ENCODE results near the gene DERL3. TPM values are rescaled to one million over a fixed set of nuclear protein-coding genes. Genes with fewer than 3 reads are reported as not detected.

Gene DERL3
- polyA plus RNA-seq, 1 experiment = 0.27 TPM

DNA sequence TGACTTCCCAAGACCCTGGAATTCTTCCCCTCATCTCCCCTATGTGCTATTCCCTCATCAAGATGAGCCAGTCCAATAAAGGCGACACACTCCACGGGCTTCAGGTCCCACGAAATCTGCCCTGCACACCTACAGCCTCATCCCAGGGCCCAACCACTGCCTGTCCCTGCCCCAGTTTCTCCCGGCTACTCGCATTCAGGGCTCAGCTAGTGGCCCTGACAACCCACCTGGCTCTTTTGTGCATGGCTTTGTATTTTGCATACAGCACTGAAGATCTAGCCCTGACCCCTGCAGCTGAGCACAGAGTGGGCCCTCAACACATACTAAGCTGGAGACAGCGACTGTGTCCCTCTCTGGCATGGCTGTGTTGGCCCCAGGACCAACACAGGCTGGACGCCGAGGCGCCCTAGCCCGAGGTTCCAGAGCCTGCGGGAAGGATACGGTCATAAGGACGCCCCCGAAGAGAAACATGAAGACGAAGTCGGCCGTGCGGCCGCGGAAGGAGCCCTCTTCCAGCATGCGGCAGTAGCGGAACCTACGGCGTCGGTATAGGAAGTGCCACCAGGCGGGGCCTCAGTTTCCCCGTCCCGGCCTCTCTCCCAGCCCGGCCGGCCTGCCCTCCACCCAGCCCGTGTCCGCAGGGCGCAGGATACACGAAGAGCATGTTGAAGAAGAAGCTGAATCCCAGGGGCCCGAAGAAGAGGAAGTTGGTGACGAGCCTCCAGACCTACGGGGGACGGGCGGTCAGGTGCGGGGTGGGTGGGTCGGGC, 710 bp downstream of the DERL3 start:
- H3K27ac ChIP-seq (ENCODE audit: low read depth, low read length) = no peak overlapping the region
- POLR2A ChIA-PET = no interaction called here
- TF ChIP-seq, protein P1, sequence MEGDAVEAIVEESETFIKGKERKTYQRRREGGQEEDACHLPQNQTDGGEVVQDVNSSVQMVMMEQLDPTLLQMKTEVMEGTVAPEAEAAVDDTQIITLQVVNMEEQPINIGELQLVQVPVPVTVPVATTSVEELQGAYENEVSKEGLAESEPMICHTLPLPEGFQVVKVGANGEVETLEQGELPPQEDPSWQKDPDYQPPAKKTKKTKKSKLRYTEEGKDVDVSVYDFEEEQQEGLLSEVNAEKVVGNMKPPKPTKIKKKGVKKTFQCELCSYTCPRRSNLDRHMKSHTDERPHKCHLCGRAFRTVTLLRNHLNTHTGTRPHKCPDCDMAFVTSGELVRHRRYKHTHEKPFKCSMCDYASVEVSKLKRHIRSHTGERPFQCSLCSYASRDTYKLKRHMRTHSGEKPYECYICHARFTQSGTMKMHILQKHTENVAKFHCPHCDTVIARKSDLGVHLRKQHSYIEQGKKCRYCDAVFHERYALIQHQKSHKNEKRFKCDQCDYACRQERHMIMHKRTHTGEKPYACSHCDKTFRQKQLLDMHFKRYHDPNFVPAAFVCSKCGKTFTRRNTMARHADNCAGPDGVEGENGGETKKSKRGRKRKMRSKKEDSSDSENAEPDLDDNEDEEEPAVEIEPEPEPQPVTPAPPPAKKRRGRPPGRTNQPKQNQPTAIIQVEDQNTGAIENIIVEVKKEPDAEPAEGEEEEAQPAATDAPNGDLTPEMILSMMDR (IDR thresholded peaks at IDR 0.05; ENCODE audit: low read depth, low read length) = no peak
- H3K4me3 ChIP-seq (ENCODE audit: low read depth, low read length) = peak overlapping the region; percentile 52; the same call in 1 of the 2 replicates
- CTCF ChIA-PET = interaction anchor here (1.3 kb wide), 1 partner anchor 12 kb away, joined by 5 read pairs; no protein-coding TSS in a partner anchor
- peaks cover 13% of the 10 kb centered on the region; the same call in 1 of the 2 replicates for H3K9me3 ChIP-seq (ENCODE audit: control insufficient read depth, insufficient read depth, low read length)
- no peak for DNase-seq (ENCODE audit: low read depth, low spot score)
- peaks cover 18% of the 10 kb centered on the region for H3K27me3 ChIP-seq (ENCODE audit: control insufficient read depth, insufficient read depth, low read length)

DNA sequence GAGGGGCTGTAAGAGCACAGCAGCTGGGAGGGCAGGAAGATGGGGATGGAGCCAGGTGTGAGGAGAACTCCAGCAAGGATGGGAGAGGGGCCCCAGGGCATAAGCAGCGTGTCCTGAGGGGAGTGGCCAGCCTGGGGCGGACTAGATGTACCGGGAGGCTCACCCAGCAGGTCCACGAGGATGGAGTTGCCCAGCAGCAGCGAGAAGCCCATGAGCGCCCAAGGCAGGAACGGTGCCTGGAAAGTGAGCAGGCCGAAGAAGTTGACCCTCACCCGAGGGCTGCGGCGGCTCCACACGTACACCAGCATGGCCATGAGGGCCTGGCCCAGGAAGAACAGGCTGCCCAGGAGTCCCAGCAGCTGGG, 1.3 kb downstream of the DERL3 start:
- Histone ChIP-seq H3K27ac (ENCODE audit: low read depth, low read length) (no peak overlapping the region), H3K9me3 (ENCODE audit: control insufficient read depth, insufficient read depth, low read length) (peaks cover 13% of the 10 kb centered on the region; the same call in 1 of the 2 replicates), H3K27me3 (ENCODE audit: control insufficient read depth, insufficient read depth, low read length) (peaks cover 15% of the 10 kb centered on the region), H3K4me3 (ENCODE audit: low read depth, low read length) (no peak overlapping the region)
- ChIA-PET POLR2A (no interaction called here), CTCF (interaction anchor here (1.8 kb wide), 1 partner anchor 12 kb away, joined by 6 read pairs; no protein-coding TSS in a partner anchor)
- DNase-seq (ENCODE audit: low read depth, low spot score) = no peak
- TF ChIP-seq, protein P1 (IDR thresholded peaks at IDR 0.05; ENCODE audit: low read depth, low read length) = no peak

DNA sequence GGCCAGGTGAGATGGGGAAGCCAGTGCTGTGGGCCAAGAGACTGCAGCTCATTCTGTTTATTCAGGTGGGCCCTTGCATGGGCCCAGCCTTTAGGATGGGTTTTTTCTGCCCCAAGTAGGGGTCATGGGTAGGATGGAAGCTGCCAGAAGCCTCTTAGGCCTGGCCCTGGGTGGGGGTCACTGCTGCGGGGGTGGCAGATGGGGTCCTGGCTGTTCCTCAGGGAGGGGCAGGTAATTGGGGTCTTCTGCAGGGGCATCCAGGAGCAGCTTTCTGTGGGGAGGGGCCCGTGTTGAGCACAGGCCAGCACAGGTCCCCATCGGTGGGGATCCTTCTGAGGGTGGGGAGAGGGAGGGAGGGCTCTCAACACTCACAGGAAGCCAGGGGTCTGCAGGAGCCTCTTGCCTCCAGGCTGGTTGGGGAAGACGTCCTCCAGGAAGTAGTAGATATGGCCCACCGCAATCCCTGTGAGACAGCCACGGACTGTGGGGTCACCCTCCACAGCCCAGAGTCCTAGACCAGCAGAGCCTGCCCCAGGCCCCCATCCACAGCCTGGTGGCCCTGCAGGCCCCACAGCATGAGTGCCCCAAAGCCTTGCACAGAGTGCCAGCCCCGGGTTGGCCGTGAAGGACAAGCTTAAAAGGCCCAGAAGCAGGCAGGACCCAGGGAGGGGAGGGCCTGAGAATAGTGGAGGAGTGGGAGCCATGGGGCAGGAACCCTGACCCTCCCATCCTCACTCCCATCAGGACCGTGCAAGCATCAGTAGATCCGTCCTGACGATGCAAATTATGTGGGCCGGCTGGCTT, 1.9 kb downstream of the DERL3 start:
- TF ChIP-seq, protein P1 (IDR thresholded peaks at IDR 0.05; ENCODE audit: low read depth, low read length) = no peak
- Histone ChIP-seq H3K9me3 (ENCODE audit: control insufficient read depth, insufficient read depth, low read length) (peaks cover 13% of the 10 kb centered on the region; the same call in 1 of the 2 replicates), H3K27me3 (ENCODE audit: control insufficient read depth, insufficient read depth, low read length) (peaks cover 10% of the 10 kb centered on the region), H3K27ac (ENCODE audit: low read depth, low read length) (no peak overlapping the region), H3K4me3 (ENCODE audit: low read depth, low read length) (no peak overlapping the region)
- CTCF ChIA-PET = interaction anchor here (1.8 kb wide), 1 partner anchor 13 kb away, joined by 6 read pairs; no protein-coding TSS in a partner anchor
- no peak for DNase-seq (ENCODE audit: low read depth, low spot score)
- POLR2A ChIA-PET = interaction anchor here (0.6 kb wide), 1 partner anchor 66 kb away, joined by 3 read pairs; no protein-coding TSS in a partner anchor

DNA sequence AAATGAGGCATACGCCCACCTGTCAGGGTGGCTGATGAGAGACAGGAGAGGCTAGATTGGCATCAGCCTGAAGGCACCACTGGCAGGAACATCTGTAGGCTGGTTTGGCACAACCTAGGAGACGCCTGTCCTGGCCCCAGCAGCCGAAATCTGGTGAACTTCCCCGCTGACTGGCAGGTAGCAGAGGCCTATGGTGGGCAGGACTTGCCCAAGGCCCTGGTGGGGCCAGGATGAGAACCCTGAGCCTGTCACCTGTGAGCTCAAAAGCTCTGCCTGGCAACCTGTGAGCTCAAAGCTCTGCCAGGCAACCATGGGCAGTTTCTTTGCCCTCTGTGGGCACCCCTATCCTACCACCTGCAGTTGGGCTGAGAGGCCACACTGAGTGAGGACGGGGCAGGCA, 2.5 kb downstream of the DERL3 start:
- Histone ChIP-seq H3K4me3 (ENCODE audit: low read depth, low read length) (no peak overlapping the region), H3K9me3 (ENCODE audit: control insufficient read depth, insufficient read depth, low read length) (peaks cover 13% of the 10 kb centered on the region; the same call in 1 of the 2 replicates), H3K27me3 (ENCODE audit: control insufficient read depth, insufficient read depth, low read length) (peaks cover 4% of the 10 kb centered on the region), H3K27ac (ENCODE audit: low read depth, low read length) (no peak overlapping the region)
- DNase-seq (ENCODE audit: low read depth, low spot score) = no peak
- TF ChIP-seq, protein P1 (IDR thresholded peaks at IDR 0.05; ENCODE audit: low read depth, low read length) = no peak
- CTCF ChIA-PET = interaction anchor here (1.8 kb wide), 1 partner anchor 14 kb away, joined by 6 read pairs; no protein-coding TSS in a partner anchor
- POLR2A ChIA-PET = no interaction called here

All from AG04450 (cell line).